ENCODE results near the gene GPR162. TPM values are rescaled to one million over a fixed set of nuclear protein-coding genes. Genes with fewer than 3 reads are reported as not detected.
A peak's percentile ranks its signal among the peaks of the same experiment; 100 is the strongest.

GPR162 gene, protein sequence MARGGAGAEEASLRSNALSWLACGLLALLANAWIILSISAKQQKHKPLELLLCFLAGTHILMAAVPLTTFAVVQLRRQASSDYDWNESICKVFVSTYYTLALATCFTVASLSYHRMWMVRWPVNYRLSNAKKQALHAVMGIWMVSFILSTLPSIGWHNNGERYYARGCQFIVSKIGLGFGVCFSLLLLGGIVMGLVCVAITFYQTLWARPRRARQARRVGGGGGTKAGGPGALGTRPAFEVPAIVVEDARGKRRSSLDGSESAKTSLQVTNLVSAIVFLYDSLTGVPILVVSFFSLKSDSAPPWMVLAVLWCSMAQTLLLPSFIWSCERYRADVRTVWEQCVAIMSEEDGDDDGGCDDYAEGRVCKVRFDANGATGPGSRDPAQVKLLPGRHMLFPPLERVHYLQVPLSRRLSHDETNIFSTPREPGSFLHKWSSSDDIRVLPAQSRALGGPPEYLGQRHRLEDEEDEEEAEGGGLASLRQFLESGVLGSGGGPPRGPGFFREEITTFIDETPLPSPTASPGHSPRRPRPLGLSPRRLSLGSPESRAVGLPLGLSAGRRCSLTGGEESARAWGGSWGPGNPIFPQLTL
- total RNA-seq (10 to 100 TPM in 1 of 5 experiments, 1 to 10 TPM in 1, under 1 TPM in 3; 0.30 to 10.5 (median 0.38) TPM), polyA plus RNA-seq (not detected), total RNA-seq (not detected)

DNA sequence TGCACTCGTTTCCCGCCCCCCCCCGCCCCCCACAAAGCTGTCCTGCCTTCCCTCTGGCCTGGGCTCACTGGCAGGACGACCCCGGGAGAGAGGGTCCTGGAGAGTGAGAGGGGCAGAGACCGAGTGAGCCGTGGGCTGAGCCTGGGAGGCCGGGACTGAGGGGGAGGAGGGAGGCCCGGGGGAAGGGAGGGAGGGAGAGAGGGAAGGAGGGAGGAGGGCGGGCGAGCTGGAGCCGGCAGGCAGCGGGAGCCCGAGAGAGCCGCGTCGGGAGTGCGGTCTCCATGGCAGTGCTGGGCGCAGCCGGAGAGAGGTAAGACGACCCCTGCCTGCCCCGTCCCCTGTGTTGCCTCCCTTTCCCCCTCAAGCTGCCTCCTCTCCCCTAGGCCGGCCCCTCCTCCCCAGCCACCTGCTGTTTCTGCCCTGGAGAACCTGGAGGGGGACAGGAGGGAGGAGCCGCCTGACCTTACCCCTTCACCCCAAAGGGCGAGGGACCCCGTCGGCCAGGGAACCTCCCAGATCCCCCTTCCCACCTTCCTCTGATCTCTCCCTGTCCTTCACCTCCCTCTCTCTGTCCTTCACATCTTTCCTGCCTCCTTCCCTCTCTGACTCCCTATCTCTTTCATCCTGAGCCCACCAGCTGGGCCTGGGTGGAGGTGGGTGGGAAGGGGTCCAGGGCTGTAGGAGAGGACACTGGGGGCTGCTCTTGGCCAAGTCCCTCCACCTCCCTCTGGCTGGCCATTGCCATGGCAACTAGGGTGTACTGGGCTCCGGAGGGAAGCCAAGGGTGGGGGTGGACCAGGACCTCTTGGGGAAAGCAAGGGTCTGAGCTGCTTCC is at the start of gene GPR162:
Gene GPR162 (plus strand): TSS at position 231 of the 835 bp plus-strand sequence. CDS start 2,078 bp downstream, outside the sequence.
- Histone ChIP-seq H3K9me3 (ENCODE audit: control insufficient read depth in 2 of 3, low read length in 3 of 3) (no peaks in the 10 kb centered on the region), H3K36me3 (ENCODE audit: control insufficient read depth in 2 of 3, insufficient read depth in 3 of 3, low read length in 3 of 3) (peaks cover 0 to 36% (median 16%) of the 10 kb centered on the region in 3 experiments), H3K4me1 (ENCODE audit: control insufficient read depth in 2 of 2, insufficient read depth in 2 of 2, low read length in 2 of 2) (peaks cover 0 to 15% of the 10 kb centered on the region in 2 donors), H3K27ac (ENCODE audit: low read depth, low read length) (no peak within 1 kb of the TSS), H3K27me3 (ENCODE audit: control insufficient read depth in 2 of 2, insufficient read depth in 2 of 2, low read length in 2 of 2) (peaks cover 0 to 8% of the 10 kb centered on the region in 2 donors), H3K4me3 (ENCODE audit: low read length) (no peak within 1 kb of the TSS)
- DNase-seq (peak in 1 of 9 donors; percentile 17), ATAC-seq (peak; percentile 5)
- peaks cover 9 to 37% (median 20%) of the 10 kb centered on the region in 5 donors for H3K27me3 Mint-ChIP-seq
- peaks cover 0 to 2% (median 0%) of the 10 kb centered on the region in 11 donors for H3K9me3 Mint-ChIP-seq
- peaks cover 20 to 28% (median 25%) of the 10 kb centered on the region in 7 donors for H3K4me1 Mint-ChIP-seq
- H3K4me3 Mint-ChIP-seq, result peak within 1 kb of the TSS; percentile 55 to 82 (median 74)
- ChIA-PET POLR2A (interaction anchor here (0.7 to 13.2 kb wide), 12 partner anchors 10 to 254 kb away, joined by 3 to 91 read pairs (median 4); partner anchors contain the start of genes CD4, MLF2 and PTMS), CTCF (interaction anchor here (0.6 to 6.6 kb wide), 8 partner anchors 14 to 335 kb away, joined by 3 to 94 read pairs (median 3); partner anchors contain the start of genes CDCA3, MLF2 and USP5)
- H3K36me3 Mint-ChIP-seq, result peaks cover 9 to 20% (median 15%) of the 10 kb centered on the region in 5 donors
- peak within 1 kb of the TSS in 8 of 9 donors; percentile 8 to 80 (median 66) for H3K27ac Mint-ChIP-seq
- intact Hi-C loops (cut with micrococcal nuclease), result loop anchor here in 1 of 2 donors (1.0 kb wide), 1 partner anchor 69 kb away; the partner anchor contains the start of gene MLF2

DNA sequence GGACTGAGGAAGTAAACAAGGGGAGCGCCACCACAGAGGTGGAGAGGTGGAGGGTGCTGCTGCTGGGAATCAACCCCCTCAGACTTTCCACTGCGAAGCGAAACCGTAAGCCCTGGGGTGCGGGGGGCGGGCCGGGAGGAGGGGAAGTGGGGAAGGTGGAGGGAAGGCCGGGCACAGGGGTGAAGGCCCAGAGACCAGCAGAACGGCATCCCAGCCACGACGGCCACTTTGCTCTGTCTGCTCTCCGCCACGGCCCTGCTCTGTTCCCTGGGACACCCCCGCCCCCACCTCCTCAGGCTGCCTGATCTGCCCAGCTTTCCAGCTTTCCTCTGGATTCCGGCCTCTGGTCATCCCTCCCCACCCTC is 49.3 kb upstream of the GPR162 start, which contains the start of gene LAG3:
Gene LAG3 (plus strand): TSS at position 190 of the 365 bp plus-strand sequence. CDS start 333 bp downstream, outside the sequence.
- H3K27ac ChIP-seq (ENCODE audit: low read depth, low read length), result peak within 1 kb of the TSS; percentile 46
- H3K27me3 ChIP-seq (ENCODE audit: control insufficient read depth in 2 of 2, insufficient read depth in 2 of 2, low read length in 2 of 2), result no peaks in the 10 kb centered on the region
- DNase-seq (peak in 2 of 9 donors; percentile 48 to 70), ATAC-seq (no peak)
- intact Hi-C loops (cut with micrococcal nuclease), result loop anchor here (1.0 to 2.0 kb wide), 3 partner anchors 8 to 16 kb away; partner anchors contain the start of gene CD4 (in 1 of the 2)
- H3K9me3 ChIP-seq (ENCODE audit: control insufficient read depth in 2 of 3, low read length in 3 of 3), result no peaks in the 10 kb centered on the region
- H3K4me3 ChIP-seq (ENCODE audit: low read length), result peak within 1 kb of the TSS; percentile 55
- peak within 1 kb of the TSS; percentile 51 to 87 (median 71) for H3K4me3 Mint-ChIP-seq
- ChIA-PET CTCF (interaction anchor here (1.1 to 3.1 kb wide), 4 partner anchors 9 to 21 kb away, joined by 3 to 14 read pairs (median 4); partner anchors contain the start of genes CD4 and MLF2), POLR2A (interaction anchor here (0.7 to 2.7 kb wide), 7 partner anchors 8 to 20 kb away, joined by 3 to 14 read pairs (median 5); partner anchors contain the start of genes CD4 and MLF2)
- H3K36me3 Mint-ChIP-seq, result peaks cover 0 to 18% (median 0%) of the 10 kb centered on the region in 5 donors
- H3K27ac Mint-ChIP-seq, result peak within 1 kb of the TSS in 7 of 9 donors; percentile 16 to 91 (median 47)
- H3K4me1 ChIP-seq (ENCODE audit: control insufficient read depth in 2 of 2, insufficient read depth in 2 of 2, low read length in 2 of 2), result peaks cover 18 to 35% of the 10 kb centered on the region in 2 donors
- peaks cover 0 to 1% (median 0%) of the 10 kb centered on the region in 11 donors for H3K9me3 Mint-ChIP-seq
- H3K4me1 Mint-ChIP-seq, result peaks cover 27 to 80% (median 40%) of the 10 kb centered on the region in 7 donors
- H3K36me3 ChIP-seq (ENCODE audit: control insufficient read depth in 2 of 3, insufficient read depth in 3 of 3, low read length in 3 of 3), result no peaks in the 10 kb centered on the region
- H3K27me3 Mint-ChIP-seq, result peaks cover 0 to 56% (median 17%) of the 10 kb centered on the region in 5 donors

DNA sequence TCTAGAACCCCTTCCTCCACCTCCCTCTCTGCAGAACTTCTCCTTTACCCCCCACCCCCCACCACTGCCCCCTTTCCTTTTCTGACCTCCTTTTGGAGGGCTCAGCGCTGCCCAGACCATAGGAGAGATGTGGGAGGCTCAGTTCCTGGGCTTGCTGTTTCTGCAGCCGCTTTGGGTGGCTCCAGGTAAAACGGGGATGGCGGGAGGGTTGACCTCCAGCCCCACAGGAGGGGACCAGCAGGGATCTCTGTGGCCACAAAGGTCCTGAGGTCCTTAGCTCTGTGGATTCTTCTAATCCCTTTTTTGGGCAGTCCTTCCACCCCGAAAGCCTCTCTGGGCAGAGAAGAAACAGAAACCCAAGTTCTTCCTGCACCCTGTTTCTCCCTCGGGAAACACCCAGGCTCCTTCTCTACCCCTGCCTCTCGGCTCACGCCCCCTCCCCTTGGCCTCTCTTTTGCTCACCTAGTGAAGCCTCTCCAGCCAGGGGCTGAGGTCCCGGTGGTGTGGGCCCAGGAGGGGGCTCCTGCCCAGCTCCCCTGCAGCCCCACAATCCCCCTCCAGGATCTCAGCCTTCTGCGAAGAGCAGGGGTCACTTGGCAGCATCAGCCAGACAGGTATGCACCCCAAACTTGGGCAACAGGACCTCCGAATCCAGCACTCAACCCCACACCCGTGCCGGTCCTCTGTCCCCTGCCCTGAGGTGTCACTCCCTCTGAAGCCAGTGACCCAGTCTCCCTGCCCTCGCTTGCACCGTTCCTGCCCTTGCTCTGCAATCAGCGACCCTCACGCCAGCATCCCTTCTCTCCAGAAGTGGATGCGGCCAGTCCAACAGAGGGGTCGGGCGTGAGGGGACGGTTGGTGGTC is 48.7 kb upstream of the GPR162 start:
- H3K9me3 ChIP-seq (ENCODE audit: control insufficient read depth in 2 of 3, low read length in 3 of 3), result no peaks in the 10 kb centered on the region
- intact Hi-C loops (cut with micrococcal nuclease), result loop anchor here (1.0 to 2.0 kb wide), 3 partner anchors 9 to 16 kb away; partner anchors contain the start of gene CD4 (in 1 of the 2)
- no peaks in the 10 kb centered on the region for H3K36me3 ChIP-seq (ENCODE audit: control insufficient read depth in 2 of 3, insufficient read depth in 3 of 3, low read length in 3 of 3)
- H3K27me3 ChIP-seq (ENCODE audit: control insufficient read depth in 2 of 2, insufficient read depth in 2 of 2, low read length in 2 of 2), result no peaks in the 10 kb centered on the region
- POLR2A ChIA-PET, result interaction anchor here (1.0 to 2.7 kb wide), 5 partner anchors 9 to 49 kb away, joined by 3 to 14 read pairs (median 6); partner anchors contain the start of genes CD4, COPS7A and MLF2
- CTCF ChIA-PET, result interaction anchor here (1.1 to 2.3 kb wide), 2 partner anchors 16 to 20 kb away, joined by 3 to 12 read pairs; partner anchors contain the start of genes CD4 and MLF2
- Mint-ChIP-seq H3K4me1 (peaks cover 21 to 76% (median 34%) of the 10 kb centered on the region in 7 donors), H3K9me3 (peaks cover 0 to 1% (median 0%) of the 10 kb centered on the region in 11 donors), H3K36me3 (peaks cover 0 to 18% (median 0%) of the 10 kb centered on the region in 5 donors), H3K4me3 (peak overlapping the region; percentile 25 to 87 (median 64)), H3K27me3 (peaks cover 0 to 52% (median 13%) of the 10 kb centered on the region in 5 donors), H3K27ac (peak overlapping the region in 6 of 9 donors; percentile 16 to 91 (median 36))
- DNase-seq (no peak), ATAC-seq (no peak)
- H3K4me3 ChIP-seq (ENCODE audit: low read length), result peak overlapping the region; percentile 55
- peak overlapping the region; percentile 46 for H3K27ac ChIP-seq (ENCODE audit: low read depth, low read length)
- H3K4me1 ChIP-seq (ENCODE audit: control insufficient read depth in 2 of 2, insufficient read depth in 2 of 2, low read length in 2 of 2), result peaks cover 18 to 37% of the 10 kb centered on the region in 2 donors

DNA sequence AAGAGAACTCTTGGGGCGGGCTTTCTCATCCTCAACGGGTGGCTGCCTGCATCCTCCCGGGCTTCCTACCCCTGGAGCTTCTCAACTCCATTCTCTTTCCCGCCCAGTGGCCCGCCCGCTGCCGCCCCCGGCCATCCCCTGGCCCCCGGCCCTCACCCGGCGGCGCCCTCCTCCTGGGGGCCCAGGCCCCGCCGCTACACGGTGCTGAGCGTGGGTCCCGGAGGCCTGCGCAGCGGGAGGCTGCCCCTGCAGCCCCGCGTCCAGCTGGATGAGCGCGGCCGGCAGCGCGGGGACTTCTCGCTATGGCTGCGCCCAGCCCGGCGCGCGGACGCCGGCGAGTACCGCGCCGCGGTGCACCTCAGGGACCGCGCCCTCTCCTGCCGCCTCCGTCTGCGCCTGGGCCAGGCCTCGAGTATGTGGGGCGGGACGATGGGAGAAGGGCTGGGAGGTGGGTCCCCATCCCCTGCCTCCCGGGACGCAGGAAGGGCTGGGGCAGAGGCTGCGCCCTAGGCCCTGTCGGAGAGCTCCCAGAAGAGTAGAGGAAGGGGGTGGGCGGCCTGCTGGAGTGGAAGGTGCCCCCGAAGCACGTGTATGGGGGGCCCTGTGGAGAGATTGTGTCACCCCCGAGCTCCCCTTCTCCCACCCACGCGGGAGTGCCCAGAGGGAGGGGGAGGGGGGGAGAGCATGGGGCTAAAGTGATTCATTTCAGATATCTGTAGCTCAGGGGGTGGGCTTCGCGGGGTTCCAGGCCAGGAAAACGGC is 47.9 kb upstream of the GPR162 start:
- Mint-ChIP-seq H3K27me3 (peaks cover 0 to 44% (median 5%) of the 10 kb centered on the region in 5 donors), H3K4me3 (peak overlapping the region in 9 of 10 donors; percentile 49 to 87 (median 70)), H3K4me1 (peaks cover 26 to 73% (median 40%) of the 10 kb centered on the region in 7 donors), H3K9me3 (peaks cover 0 to 1% (median 0%) of the 10 kb centered on the region in 11 donors), H3K36me3 (peaks cover 0 to 22% (median 0%) of the 10 kb centered on the region in 5 donors), H3K27ac (peak overlapping the region in 3 of 9 donors; percentile 59 to 91 (median 86))
- Histone ChIP-seq H3K27me3 (ENCODE audit: control insufficient read depth in 2 of 2, insufficient read depth in 2 of 2, low read length in 2 of 2) (no peaks in the 10 kb centered on the region), H3K4me3 (ENCODE audit: low read length) (peak overlapping the region; percentile 55), H3K9me3 (ENCODE audit: control insufficient read depth in 2 of 3, low read length in 3 of 3) (no peaks in the 10 kb centered on the region), H3K27ac (ENCODE audit: low read depth, low read length) (peak overlapping the region; percentile 10), H3K4me1 (ENCODE audit: control insufficient read depth in 2 of 2, insufficient read depth in 2 of 2, low read length in 2 of 2) (peaks cover 20 to 44% of the 10 kb centered on the region in 2 donors), H3K36me3 (ENCODE audit: control insufficient read depth in 2 of 3, insufficient read depth in 3 of 3, low read length in 3 of 3) (no peaks in the 10 kb centered on the region)
- ChIA-PET CTCF (interaction anchor here (0.6 to 2.3 kb wide), 3 partner anchors 7 to 41 kb away, joined by 3 to 12 read pairs (median 6); partner anchors contain the start of genes MLF2 and PTMS), POLR2A (interaction anchor here (0.9 to 2.3 kb wide), 10 partner anchors 9 to 85 kb away, joined by 3 to 9 read pairs (median 4); partner anchors contain the start of genes CD4, COPS7A, MLF2 and ZNF384)
- intact Hi-C loops (cut with micrococcal nuclease), result loop anchor here in 1 of 2 donors (2.0 kb wide), 1 partner anchor 15 kb away; the partner anchor contains the start of gene CD4
- DNase-seq (peak in 1 of 9 donors; percentile 65), ATAC-seq (peak; percentile 32)
